ENCODE results near the gene SEPTIN12. TPM values are rescaled to one million over a fixed set of nuclear protein-coding genes. Genes with fewer than 3 reads are reported as not detected.
A peak's percentile ranks its signal among the peaks of the same experiment; 100 is the strongest.

The SEPTIN12 gene
- total RNA-seq, 2 experiments from 2014 or later = not detected

DNA sequence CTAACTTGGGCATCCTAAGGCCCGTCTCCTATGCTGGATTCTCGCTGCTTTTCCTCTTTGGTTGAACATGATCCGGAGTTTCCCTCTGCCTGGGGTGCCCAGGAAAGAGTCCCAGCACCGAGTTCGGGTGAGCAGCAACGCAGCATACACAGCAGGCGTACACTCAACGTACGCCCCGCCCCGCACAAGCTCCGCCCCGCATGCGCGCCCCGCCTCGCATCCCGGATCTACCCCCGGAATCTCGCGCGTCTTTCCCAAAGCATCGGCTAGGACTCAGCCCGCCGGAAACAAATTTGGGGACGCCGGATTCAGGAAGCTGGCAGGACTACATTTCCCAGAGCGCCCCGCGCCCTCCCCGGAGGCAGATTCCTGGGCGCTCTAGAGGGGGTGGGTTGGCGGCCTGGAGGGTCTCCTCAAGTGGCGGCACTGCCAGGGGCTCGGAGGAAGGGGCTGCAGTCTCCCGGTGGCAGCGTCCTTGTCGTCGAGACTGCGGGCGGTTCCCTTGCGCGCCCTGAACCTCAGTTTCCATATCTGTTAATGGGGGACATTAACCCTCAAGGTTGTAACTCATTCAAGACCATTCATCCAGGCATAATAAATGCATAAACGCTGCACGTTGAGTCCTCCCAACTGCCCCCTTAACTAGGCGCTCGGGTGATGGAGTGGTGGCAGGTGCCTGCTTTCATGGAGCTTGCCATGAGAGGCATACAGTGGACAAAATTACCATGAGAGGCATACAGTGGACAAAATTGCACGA is 19.4 kb downstream of the SEPTIN12 start:
- H3K4me3 Mint-ChIP-seq = peak overlapping the region; percentile 90
- no peaks in the 10 kb centered on the region for H3K27me3 Mint-ChIP-seq
- H3K27ac Mint-ChIP-seq = peak overlapping the region; percentile 88
- ChIA-PET CTCF (interaction anchor here (1.2 to 2.2 kb wide), 2 partner anchors 32 to 145 kb away, joined by 3 to 5 read pairs; partner anchors contain the start of gene MGRN1), POLR2A (interaction anchor here (1.1 kb wide), 1 partner anchor 34 kb away, joined by 3 read pairs; the partner anchor contains the start of gene DNAAF8)
- peaks cover 34% of the 10 kb centered on the region for H3K4me1 Mint-ChIP-seq
- H3K9me3 Mint-ChIP-seq = no peaks in the 10 kb centered on the region
- peaks cover 7% of the 10 kb centered on the region for H3K36me3 Mint-ChIP-seq (ENCODE audit: low read depth)
- peak; percentile 87 for DNase-seq

GRCh38 chr16:4767872-4768548 is 20.1 kb downstream of the SEPTIN12 start:
- DNase-seq = no peak
- H3K27me3 Mint-ChIP-seq = no peaks in the 10 kb centered on the region
- ChIA-PET POLR2A (interaction anchor here (1.1 kb wide), 1 partner anchor 33 kb away, joined by 3 read pairs; the partner anchor contains the start of gene DNAAF8), CTCF (interaction anchor here (1.2 to 2.2 kb wide), 2 partner anchors 31 to 144 kb away, joined by 3 to 5 read pairs; partner anchors contain the start of gene MGRN1)
- peaks cover 9% of the 10 kb centered on the region for H3K36me3 Mint-ChIP-seq (ENCODE audit: low read depth)
- peak overlapping the region; percentile 88 for H3K27ac Mint-ChIP-seq
- H3K9me3 Mint-ChIP-seq = no peaks in the 10 kb centered on the region
- peak overlapping the region; percentile 90 for H3K4me3 Mint-ChIP-seq
- H3K4me1 Mint-ChIP-seq = peaks cover 35% of the 10 kb centered on the region

DNA sequence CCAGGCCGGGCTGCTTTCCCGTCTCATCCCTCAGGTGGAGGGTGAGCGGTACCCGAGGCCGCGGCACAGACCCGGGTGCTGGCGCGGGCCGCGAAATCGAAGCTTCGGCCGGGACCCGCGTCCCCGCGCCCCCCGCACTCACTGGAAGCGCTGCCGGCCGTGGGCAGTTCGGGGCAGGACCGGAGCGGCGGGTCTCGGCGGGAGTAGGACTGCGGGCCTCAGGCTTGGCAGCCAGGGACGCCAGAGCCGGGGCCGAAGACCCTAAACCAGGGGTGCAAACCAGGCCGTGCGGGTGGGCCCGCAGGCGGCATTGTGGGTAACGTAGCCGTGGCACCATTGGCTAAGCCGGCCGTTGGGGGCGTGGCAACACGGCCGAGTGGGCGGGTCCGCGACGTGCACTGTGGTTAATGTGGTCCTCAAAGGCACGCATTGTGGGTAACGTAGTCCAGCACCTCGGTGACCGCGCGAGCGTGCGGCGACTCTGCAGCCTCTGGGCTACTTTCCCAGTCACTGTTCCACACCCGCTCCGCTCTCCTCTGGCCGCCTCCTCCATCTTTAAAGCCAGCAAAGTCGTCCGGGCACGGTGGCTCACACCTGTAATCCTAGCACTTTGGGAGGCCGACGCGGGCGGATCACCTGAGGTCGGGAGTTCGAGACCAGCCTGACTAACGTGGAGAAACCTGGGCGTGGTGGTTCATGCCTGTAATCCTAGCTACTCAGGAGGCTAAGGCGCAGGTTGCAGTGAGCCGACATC is 21.1 kb downstream of the SEPTIN12 start, which contains the start of gene ZNF500:
Gene ZNF500, minus strand, starts transcription at position 288 of the 754 bp plus-strand sequence. CDS start 1,184 bp downstream, outside the sequence.
- peak within 1 kb of the TSS; percentile 90 for H3K4me3 Mint-ChIP-seq
- POLR2A ChIA-PET = no interaction called here
- H3K27me3 Mint-ChIP-seq = no peaks in the 10 kb centered on the region
- peaks cover 35% of the 10 kb centered on the region for H3K4me1 Mint-ChIP-seq
- CTCF ChIA-PET = no interaction called here
- DNase-seq = peak; percentile 96
- no peaks in the 10 kb centered on the region for H3K9me3 Mint-ChIP-seq
- peak within 1 kb of the TSS; percentile 92 for H3K27ac Mint-ChIP-seq
- H3K36me3 Mint-ChIP-seq (ENCODE audit: low read depth) = peaks cover 11% of the 10 kb centered on the region

DNA sequence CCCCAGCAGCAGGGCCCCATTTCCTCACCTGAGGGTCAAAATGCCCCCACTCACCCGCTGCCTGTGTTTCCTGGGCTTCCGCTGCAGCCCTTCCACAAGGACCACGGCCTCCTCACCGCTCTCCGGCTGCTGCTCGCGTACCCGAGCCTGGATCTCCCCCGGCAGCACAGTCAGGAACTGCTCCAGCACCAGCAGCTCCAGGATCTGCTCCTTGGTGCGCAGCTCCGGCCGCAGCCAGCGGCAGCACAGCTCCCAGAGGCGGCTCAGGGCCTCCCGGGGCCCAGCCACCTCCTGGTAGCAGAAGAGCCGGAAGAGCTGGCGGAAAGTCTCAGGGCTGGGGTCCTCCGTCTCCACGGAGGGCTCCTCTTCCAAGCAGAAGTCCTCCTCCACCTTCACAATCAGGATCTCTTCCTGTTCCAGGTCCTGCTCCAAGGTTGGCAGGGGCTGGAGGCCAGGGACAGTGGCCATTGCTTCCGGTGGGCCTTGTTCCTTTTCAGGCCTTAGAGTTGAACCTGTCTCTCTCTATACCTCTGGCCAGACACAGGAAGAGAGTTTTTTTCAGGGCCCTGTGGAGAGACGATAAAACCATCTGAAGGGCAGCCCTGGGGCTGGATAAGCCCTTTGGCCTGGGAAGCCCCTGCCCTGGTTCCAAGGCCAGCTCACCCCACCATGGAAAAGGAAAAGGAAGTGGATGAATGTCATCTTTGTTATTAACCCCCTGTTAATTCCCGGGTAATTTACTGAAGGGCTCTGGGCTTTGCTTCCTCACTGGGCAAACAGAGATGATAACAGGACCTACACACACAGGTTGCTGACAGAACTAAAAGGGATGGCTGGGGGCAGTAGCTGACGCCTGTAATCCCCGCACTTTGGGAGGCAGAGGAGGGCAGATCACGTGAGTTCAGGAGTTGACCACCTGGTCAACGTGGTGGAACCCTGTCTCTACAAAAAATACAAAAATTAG is 22.4 kb downstream of the SEPTIN12 start:
- peaks cover 13% of the 10 kb centered on the region for H3K36me3 Mint-ChIP-seq (ENCODE audit: low read depth)
- no peak for DNase-seq
- POLR2A ChIA-PET = no interaction called here
- H3K27me3 Mint-ChIP-seq = no peaks in the 10 kb centered on the region
- no peaks in the 10 kb centered on the region for H3K9me3 Mint-ChIP-seq
- peaks cover 35% of the 10 kb centered on the region for H3K4me1 Mint-ChIP-seq
- peak overlapping the region; percentile 90 for H3K4me3 Mint-ChIP-seq
- H3K27ac Mint-ChIP-seq = peak overlapping the region; percentile 91
- CTCF ChIA-PET = interaction anchor here (0.7 kb wide), 1 partner anchor 126 kb away, joined by 3 read pairs; no protein-coding TSS in a partner anchor

DNA sequence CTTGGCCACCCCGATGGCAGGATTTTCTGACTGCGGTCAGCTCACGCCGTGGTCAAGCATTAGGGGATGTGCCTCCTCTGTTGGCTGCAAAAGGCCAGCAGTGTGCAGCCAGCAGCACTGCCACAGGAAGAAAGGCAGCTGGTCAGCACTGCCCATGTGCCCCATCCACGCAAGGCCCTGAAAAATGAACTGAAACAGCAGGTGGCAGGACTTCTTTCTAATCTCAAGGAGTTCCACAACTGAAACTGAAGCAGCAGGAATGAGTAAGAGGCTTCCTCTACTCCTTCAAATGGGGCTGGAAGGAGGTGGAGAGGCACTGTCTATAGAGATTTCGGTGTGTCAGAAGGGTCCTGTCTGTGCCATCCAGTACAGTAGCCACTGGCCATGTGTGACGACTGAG is 24.4 kb downstream of the SEPTIN12 start:
- Mint-ChIP-seq H3K4me1 (peaks cover 34% of the 10 kb centered on the region), H3K4me3 (no peak overlapping the region), H3K27me3 (no peaks in the 10 kb centered on the region), H3K36me3 (ENCODE audit: low read depth) (peaks cover 26% of the 10 kb centered on the region), H3K27ac (no peak overlapping the region), H3K9me3 (no peaks in the 10 kb centered on the region)
- ChIA-PET POLR2A (interaction anchor here (0.6 kb wide), 1 partner anchor 113 kb away, joined by 3 read pairs; no protein-coding TSS in a partner anchor), CTCF (interaction anchor here (0.6 to 1.1 kb wide), 3 partner anchors 18 to 120 kb away, joined by 3 to 4 read pairs (median 3); no protein-coding TSS in a partner anchor)
- no peak for DNase-seq

DNA sequence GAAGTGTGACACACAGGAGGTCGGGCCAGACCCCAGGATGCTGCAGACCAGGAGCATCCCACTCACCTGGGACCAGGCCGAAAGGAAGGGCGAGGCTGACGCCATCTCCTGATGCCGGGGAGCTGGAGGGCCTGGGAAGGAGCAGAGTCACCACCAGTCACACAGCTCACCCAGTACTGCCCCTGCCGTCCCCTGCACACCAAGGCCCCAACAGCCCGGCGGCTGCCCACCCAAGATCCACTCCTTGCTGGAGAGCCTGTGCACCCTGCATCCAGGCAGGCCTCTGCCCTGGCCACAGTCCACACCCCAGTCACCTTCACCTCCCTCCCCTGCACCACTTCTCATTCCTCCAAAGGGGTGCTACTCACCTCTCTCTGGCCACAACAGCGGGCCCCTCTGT is 25.9 kb downstream of the SEPTIN12 start:
- DNase-seq = no peak
- Mint-ChIP-seq H3K36me3 (ENCODE audit: low read depth) (peaks cover 32% of the 10 kb centered on the region), H3K27ac (no peak overlapping the region), H3K4me1 (peaks cover 21% of the 10 kb centered on the region), H3K27me3 (no peaks in the 10 kb centered on the region), H3K9me3 (no peaks in the 10 kb centered on the region), H3K4me3 (no peak overlapping the region)
- POLR2A ChIA-PET = no interaction called here
- CTCF ChIA-PET = interaction anchor here (0.6 to 1.4 kb wide), 2 partner anchors 8 to 28 kb away, joined by 3 read pairs; partner anchors contain the start of gene DNAAF8

GRCh38 chr16:4760221-4760910 is 27.8 kb downstream of the SEPTIN12 start:
- Mint-ChIP-seq H3K27ac (no peak overlapping the region), H3K36me3 (ENCODE audit: low read depth) (peaks cover 35% of the 10 kb centered on the region), H3K9me3 (peaks cover 3% of the 10 kb centered on the region), H3K4me3 (no peak overlapping the region), H3K27me3 (no peaks in the 10 kb centered on the region), H3K4me1 (peaks cover 9% of the 10 kb centered on the region)
- DNase-seq = no peak
- POLR2A ChIA-PET = no interaction called here
- CTCF ChIA-PET = interaction anchor here (0.6 to 1.6 kb wide), 2 partner anchors 21 to 26 kb away, joined by 3 to 5 read pairs; partner anchors contain the start of genes ANKS3 and DNAAF8

DNA sequence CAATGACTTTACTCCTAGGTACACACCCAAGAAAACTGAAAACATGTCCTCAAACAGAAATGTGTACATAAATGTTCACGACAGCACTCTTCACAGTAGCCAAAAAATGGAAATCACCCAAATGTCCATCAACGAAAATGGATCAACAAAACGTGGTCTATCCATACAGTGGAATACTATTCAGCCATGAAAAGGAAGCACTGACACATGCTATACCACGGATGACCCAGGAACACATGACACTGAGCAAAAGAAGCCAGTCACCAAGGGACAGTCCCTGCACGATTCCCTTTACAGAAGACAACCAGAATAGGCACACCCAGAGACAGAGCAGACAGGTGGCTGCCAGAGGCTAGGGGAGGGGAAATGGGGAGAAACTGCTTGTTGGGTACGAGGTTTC is 32.5 kb downstream of the SEPTIN12 start:
- ChIA-PET POLR2A (no interaction called here), CTCF (no interaction called here)
- peaks cover 3% of the 10 kb centered on the region for H3K9me3 Mint-ChIP-seq
- H3K36me3 Mint-ChIP-seq (ENCODE audit: low read depth) = peaks cover 43% of the 10 kb centered on the region
- no peak for DNase-seq
- H3K4me3 Mint-ChIP-seq = no peak overlapping the region
- H3K27me3 Mint-ChIP-seq = no peaks in the 10 kb centered on the region
- no peak overlapping the region for H3K27ac Mint-ChIP-seq
- H3K4me1 Mint-ChIP-seq = no peaks in the 10 kb centered on the region

GRCh38 chr16:4754865-4755264 is 33.3 kb downstream of the SEPTIN12 start:
- Mint-ChIP-seq H3K9me3 (peaks cover 3% of the 10 kb centered on the region), H3K27me3 (no peaks in the 10 kb centered on the region), H3K4me3 (no peak overlapping the region), H3K4me1 (no peaks in the 10 kb centered on the region), H3K27ac (no peak overlapping the region), H3K36me3 (ENCODE audit: low read depth) (peaks cover 37% of the 10 kb centered on the region)
- ChIA-PET POLR2A (no interaction called here), CTCF (no interaction called here)
- no peak for DNase-seq

DNA sequence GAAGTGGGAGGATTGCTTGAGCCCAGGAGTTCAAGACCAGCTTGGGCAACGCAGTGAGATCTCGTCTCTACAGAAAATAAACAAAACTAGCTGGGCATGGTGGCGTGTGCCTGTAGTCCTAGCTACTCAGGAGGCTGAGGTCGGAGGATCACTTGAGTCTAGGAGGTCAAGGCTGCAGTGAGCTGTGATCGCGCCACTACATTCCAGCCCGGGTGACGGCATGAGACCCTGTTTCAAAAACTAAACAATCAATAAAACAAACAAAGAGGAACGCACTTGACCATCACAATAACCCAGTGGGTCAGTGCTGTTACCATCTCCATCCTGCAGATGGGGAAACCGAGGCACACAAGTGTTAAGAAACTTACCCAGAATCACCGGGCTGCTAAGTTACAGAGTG is 34.9 kb downstream of the SEPTIN12 start:
- no peak overlapping the region for H3K4me3 Mint-ChIP-seq
- ChIA-PET CTCF (no interaction called here), POLR2A (no interaction called here)
- H3K4me1 Mint-ChIP-seq = no peaks in the 10 kb centered on the region
- no peak overlapping the region for H3K27ac Mint-ChIP-seq
- peaks cover 3% of the 10 kb centered on the region for H3K9me3 Mint-ChIP-seq
- peaks cover 25% of the 10 kb centered on the region for H3K36me3 Mint-ChIP-seq (ENCODE audit: low read depth)
- DNase-seq = no peak
- no peaks in the 10 kb centered on the region for H3K27me3 Mint-ChIP-seq

DNA sequence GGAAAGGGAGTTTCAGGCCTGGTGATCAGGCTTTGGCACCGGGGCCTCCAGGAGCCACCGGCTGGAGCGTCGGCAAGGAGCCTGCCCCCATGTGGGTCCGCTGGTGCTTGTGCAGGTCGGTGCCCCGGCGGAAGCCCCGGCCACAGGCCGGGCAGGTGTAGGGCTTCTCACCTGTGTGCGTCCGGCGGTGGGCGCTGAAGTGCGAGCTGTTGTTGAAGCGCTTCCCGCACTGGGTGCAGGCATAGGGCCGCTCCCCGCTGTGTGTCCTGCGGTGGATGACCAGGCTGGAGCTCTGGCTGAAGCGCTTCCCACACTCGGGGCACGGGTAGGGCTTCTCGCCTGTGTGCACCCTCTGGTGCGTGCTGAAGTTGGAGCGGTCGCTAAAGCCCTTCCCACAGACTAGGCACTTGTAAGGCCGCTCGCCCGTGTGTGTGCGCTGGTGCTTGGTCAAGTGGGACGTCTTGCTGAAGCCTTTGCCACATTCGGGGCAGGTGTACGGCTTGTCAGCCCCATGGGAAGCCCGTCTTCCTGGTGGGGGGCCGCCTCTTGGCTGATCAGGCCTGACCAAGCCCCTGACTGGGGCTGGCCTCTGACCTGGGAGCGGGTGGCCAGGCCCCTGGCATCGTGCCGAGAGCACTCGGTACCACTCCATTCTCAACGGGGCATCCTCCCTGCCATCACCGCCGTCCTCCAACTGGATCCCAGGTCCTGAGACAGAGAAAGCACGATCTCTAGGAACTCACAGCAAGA is 35.6 kb downstream of the SEPTIN12 start:
- ChIA-PET CTCF (no interaction called here), POLR2A (no interaction called here)
- Mint-ChIP-seq H3K4me3 (no peak overlapping the region), H3K36me3 (ENCODE audit: low read depth) (peaks cover 25% of the 10 kb centered on the region), H3K27me3 (no peaks in the 10 kb centered on the region), H3K4me1 (peaks cover 2% of the 10 kb centered on the region), H3K9me3 (peaks cover 3% of the 10 kb centered on the region), H3K27ac (no peak overlapping the region)
- no peak for DNase-seq

Data from activated CD4-positive, alpha-beta T cell treated with anti-CD3 and anti-CD28 coated beads, Interleukin-2, amount 10 ng/mL, durations not matched to agents 7 days and 5 days (primary cell).